ENCODE results near the gene MS4A6E.

Gene MS4A6E

DNA sequence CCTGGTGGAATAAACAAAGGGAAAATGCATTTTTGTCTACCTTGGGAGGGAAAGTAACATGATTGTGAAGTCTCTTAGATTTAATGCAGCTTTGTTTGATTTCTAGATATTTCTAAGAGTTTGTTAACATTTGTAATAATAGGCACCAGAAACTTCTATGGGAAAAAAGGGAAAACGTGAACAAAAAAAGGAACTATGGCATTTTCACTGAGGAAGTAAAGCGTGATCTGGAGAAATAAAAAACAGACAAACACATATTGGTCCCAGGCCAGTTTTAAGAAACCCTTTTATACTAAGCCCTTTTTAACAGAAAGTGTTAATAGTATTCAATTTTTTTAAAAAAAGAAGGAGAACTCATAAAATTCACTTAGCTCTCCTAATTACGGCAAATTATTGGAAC lies 44.3 kb downstream of the MS4A6E start:
- POLR2A ChIA-PET = no interaction called here
- CTCF ChIA-PET = interaction anchor here (0.6 to 3.8 kb wide), 3 partner anchors 8 to 105 kb away, joined by 4 to 15 read pairs (median 4); no protein-coding TSS in a partner anchor
- H3K4me3 ChIP-seq (ENCODE audit: low read depth, low read length) = no peak overlapping the region

GRCh38 chr11:60371854-60372253 lies 44.8 kb downstream of the MS4A6E start:
- TF ChIP-seq, protein P1, sequence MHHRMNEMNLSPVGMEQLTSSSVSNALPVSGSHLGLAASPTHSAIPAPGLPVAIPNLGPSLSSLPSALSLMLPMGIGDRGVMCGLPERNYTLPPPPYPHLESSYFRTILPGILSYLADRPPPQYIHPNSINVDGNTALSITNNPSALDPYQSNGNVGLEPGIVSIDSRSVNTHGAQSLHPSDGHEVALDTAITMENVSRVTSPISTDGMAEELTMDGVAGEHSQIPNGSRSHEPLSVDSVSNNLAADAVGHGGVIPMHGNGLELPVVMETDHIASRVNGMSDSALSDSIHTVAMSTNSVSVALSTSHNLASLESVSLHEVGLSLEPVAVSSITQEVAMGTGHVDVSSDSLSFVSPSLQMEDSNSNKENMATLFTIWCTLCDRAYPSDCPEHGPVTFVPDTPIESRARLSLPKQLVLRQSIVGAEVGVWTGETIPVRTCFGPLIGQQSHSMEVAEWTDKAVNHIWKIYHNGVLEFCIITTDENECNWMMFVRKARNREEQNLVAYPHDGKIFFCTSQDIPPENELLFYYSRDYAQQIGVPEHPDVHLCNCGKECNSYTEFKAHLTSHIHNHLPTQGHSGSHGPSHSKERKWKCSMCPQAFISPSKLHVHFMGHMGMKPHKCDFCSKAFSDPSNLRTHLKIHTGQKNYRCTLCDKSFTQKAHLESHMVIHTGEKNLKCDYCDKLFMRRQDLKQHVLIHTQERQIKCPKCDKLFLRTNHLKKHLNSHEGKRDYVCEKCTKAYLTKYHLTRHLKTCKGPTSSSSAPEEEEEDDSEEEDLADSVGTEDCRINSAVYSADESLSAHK (tag by site-specific recombination; IDR thresholded peaks at IDR 0.05) = no peak
- TF ChIP-seq ZNF404 (tag by site-specific recombination; IDR thresholded peaks at IDR 0.05) = no peak
- TF ChIP-seq MZF1 (tag by site-specific recombination; IDR thresholded peaks at IDR 0.05; ENCODE audit: borderline replicate concordance) = no peak
- no peak for TF ChIP-seq REST (tag by site-specific recombination; IDR thresholded peaks at IDR 0.05)
- no peak for TF ChIP-seq ZFHX2 (tag by site-specific recombination; conservative IDR thresholded peaks at IDR 0.05)
- no peak for TF ChIP-seq TSHZ1 (tag by site-specific recombination; IDR thresholded peaks at IDR 0.05; ENCODE audit: borderline replicate concordance)
- TF ChIP-seq MEIS1 (CRISPR knock-in tag; IDR thresholded peaks at IDR 0.05; ENCODE audit: borderline replicate concordance) = no peak
- no peak for TF ChIP-seq ZNF529 (tag by site-specific recombination; IDR thresholded peaks at IDR 0.05; ENCODE audit: insufficient replicate concordance)
- Histone ChIP-seq H3K9me3 (ENCODE audit: control insufficient read depth, insufficient read depth, low read depth, low read length) (no peaks in the 10 kb centered on the region), H3K27ac (ENCODE audit: extremely low read depth, low read depth, low read length) (no peak overlapping the region), H3K36me3 (ENCODE audit: control insufficient read depth in 2 of 2, insufficient read depth in 1 of 2, low read length in 2 of 2) (no peaks in the 10 kb centered on the region), H3K4me1 (ENCODE audit: control insufficient read depth, insufficient read depth, low read length) (0 out of 2 replicates have a peak, but pooled peaks cover 3% of the 10 kb centered on the region), H3K4me3 (ENCODE audit: low read depth, low read length) (no peak overlapping the region)
- POLR2A ChIA-PET = no interaction called here
- CTCF ChIA-PET = interaction anchor here (1.2 to 3.8 kb wide), 2 partner anchors 9 to 106 kb away, joined by 4 to 15 read pairs; no protein-coding TSS in a partner anchor

More for the DNA sequence above, 44.3 kb downstream of the MS4A6E start:
- Histone ChIP-seq H3K9me3 (ENCODE audit: control insufficient read depth, insufficient read depth, low read depth, low read length) (no peaks in the 10 kb centered on the region), H3K27ac (ENCODE audit: extremely low read depth, low read depth, low read length) (no peak overlapping the region), H3K4me1 (ENCODE audit: control insufficient read depth, insufficient read depth, low read length) (0 out of 2 replicates have a peak, but pooled peaks cover 3% of the 10 kb centered on the region), H3K36me3 (ENCODE audit: control insufficient read depth in 2 of 2, insufficient read depth in 1 of 2, low read length in 2 of 2) (no peaks in the 10 kb centered on the region)
- TF ChIP-seq ZSCAN16 (tag by site-specific recombination; IDR thresholded peaks at IDR 0.05) = no peak
- TF ChIP-seq, protein P1 (tag by site-specific recombination; IDR thresholded peaks at IDR 0.05) = no peak
- no peak for TF ChIP-seq ZNF596 (tag by site-specific recombination; IDR thresholded peaks at IDR 0.05)
- TF ChIP-seq ZIC2 (tag by site-specific recombination; IDR thresholded peaks at IDR 0.05) = no peak
- no peak for TF ChIP-seq IKZF3 (tag by site-specific recombination; IDR thresholded peaks at IDR 0.05)
- TF ChIP-seq ZNF362 (tag by site-specific recombination; IDR thresholded peaks at IDR 0.05) = no peak
- no peak for TF ChIP-seq ZNF488 (tag by site-specific recombination; IDR thresholded peaks at IDR 0.05)
- TF ChIP-seq ZNF19 (tag by site-specific recombination; IDR thresholded peaks at IDR 0.05; ENCODE audit: low read depth) = no peak
- TF ChIP-seq ZNF658 (tag by site-specific recombination; IDR thresholded peaks at IDR 0.05) = no peak
- no peak for TF ChIP-seq ZBTB20 (tag by site-specific recombination; IDR thresholded peaks at IDR 0.05)
- no peak for TF ChIP-seq SCRT2 (tag by site-specific recombination; IDR thresholded peaks at IDR 0.05)
- TF ChIP-seq ZNF394 (tag by site-specific recombination; IDR thresholded peaks at IDR 0.05; ENCODE audit: borderline replicate concordance) = no peak
- TF ChIP-seq TCF7L2 (IDR thresholded peaks at IDR 0.05; ENCODE audit: borderline replicate concordance, low read depth, low read length) = no peak
- TF ChIP-seq ZNF350 (tag by site-specific recombination; IDR thresholded peaks at IDR 0.05) = no peak
- TF ChIP-seq ZFP69B (tag by site-specific recombination; IDR thresholded peaks at IDR 0.05) = no peak
- no peak for TF ChIP-seq ZNF600 (tag by site-specific recombination; IDR thresholded peaks at IDR 0.05)
- TF ChIP-seq ZNF621 (tag by site-specific recombination; IDR thresholded peaks at IDR 0.05) = no peak
- no peak for TF ChIP-seq ZNF274 (IDR thresholded peaks at IDR 0.05; ENCODE audit: low read length)
- TF ChIP-seq ZNF274 (tag by site-specific recombination; IDR thresholded peaks at IDR 0.05; ENCODE audit: borderline replicate concordance) = no peak

Measured in HEK293 (cell line).